Stomach (tissue), 4 donors: ENCODE measurements around the gene DPCD.

Source experiments
- CTCF ChIP-seq, 7 experiments: fragments of 450-650 bp in 4 of 7; fragments of 200-600 bp in 3 of 7; sonication (generic) in 3 of 7; IDR thresholded peaks; one replicate each; pipeline ENCODE4 v1.5.1; 2016 to 2019; ENCODE audit warnings: antibody characterized with exemption in 7 of 7, control low read depth in 2 of 7, mild to moderate bottlenecking in 1 of 7
- EP300 ChIP-seq: sonication (generic); formaldehyde crosslinking; IDR thresholded peaks from one replicate; pipeline ENCODE4 v1.6.1; 2017; ENCODE audit warnings: antibody characterized with exemption
- POLR2A ChIP-seq, 4 donors: fragments of 450-650 bp; IDR thresholded peaks; one replicate each; pipeline ENCODE4 v1.6.1; 2016; ENCODE audit warnings: antibody characterized with exemption in 4 of 4, control low read depth in 2 of 4, mild to moderate bottlenecking in 1 of 4, moderate library complexity in 1 of 4
- POLR2AphosphoS5 ChIP-seq, 3 donors: sonication (generic); formaldehyde crosslinking; IDR thresholded peaks; one replicate each; pipeline ENCODE4 v1.6.1; 2016; ENCODE audit warnings: antibody characterized with exemption in 3 of 3

- TF ChIP-seq CTCF (IDR thresholded peaks at IDR 0.05) (no peak), EP300 (no peak), POLR2AphosphoS5 (IDR thresholded peaks at IDR 0.05) (no peak), POLR2A (IDR thresholded peaks at IDR 0.05) (no peak)
Observed at GRCh38 chr10:101655570-101655969, 67.4 kb downstream of the DPCD start.
